Spleen (tissue), 7 donors: ENCODE results near the gene ITIH3.

ENCODE experiments used
- POLR2A ChIP-seq, 3 donors: fragments of 450-650 bp; IDR thresholded peaks; one replicate each; pipeline ENCODE4 v1.5.1; 2017; ENCODE audit warnings: antibody characterized with exemption in 3 of 3, mild to moderate bottlenecking in 1 of 3
- POLR2AphosphoS5 ChIP-seq, 3 donors: sonication (generic); formaldehyde crosslinking; IDR thresholded peaks; one replicate each; pipeline ENCODE4 v1.5.1; 2017; ENCODE audit warnings: antibody characterized with exemption in 3 of 3
- TF ChIP-seq, protein P1 (sequence below), 11 experiments: fragments of 200-600 bp in 7 of 11; fragments of 450-650 bp in 4 of 11; sonication (generic) in 4 of 11; IDR thresholded peaks in 8 of 11; conservative IDR thresholded peaks in 3 of 11; 1 replicate in 7 of 11; 2 replicates in 4 of 11; pipeline versions ENCODE4 v1.4.0 to v1.8.0; 2016 to 2021; ENCODE audit warnings: antibody characterized with exemption in 11 of 11, inconsistent platforms in 4 of 11, mild to moderate bottlenecking in 1 of 11
- donor health status: DM: no; HTN: no; CAD: no; lungs with moderate emphysema.
- donor health status: DM: no; HTN: no; CAD: no.
- donor health status: DM: no; HTN: no; CAD: no.

DNA sequence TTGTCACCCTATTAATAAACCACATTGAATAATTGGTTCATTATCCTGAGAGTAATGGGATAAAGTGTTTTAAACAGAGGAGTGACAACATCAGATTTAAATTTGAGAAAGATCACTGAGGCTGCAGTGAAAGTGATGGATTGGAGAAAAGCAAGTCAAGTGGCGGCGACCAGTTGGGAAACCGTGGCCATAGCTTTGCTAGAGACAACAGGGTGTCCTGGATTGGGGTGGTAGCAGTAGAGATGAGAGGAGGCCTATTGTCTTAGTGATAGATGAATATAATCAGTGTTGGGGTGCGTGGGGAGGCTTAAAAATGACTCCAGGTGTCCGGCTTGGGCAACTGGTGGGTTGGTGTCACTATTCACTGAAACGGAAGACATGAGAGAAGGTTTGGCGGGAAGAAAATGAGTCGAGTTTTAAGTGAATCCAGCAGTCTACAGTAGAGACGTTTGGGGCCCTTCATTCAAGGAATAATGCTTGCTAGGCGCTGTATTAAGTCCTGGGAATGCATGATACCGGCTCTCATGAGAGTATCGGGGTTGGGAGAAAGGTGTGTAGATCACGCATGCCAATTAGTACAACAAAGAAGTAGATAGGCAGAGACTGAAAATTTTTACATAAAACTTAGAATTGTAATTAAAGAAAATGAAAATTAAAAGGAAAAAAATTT lies 24.7 kb upstream of the ITIH3 start:
- TF ChIP-seq, protein P1, sequence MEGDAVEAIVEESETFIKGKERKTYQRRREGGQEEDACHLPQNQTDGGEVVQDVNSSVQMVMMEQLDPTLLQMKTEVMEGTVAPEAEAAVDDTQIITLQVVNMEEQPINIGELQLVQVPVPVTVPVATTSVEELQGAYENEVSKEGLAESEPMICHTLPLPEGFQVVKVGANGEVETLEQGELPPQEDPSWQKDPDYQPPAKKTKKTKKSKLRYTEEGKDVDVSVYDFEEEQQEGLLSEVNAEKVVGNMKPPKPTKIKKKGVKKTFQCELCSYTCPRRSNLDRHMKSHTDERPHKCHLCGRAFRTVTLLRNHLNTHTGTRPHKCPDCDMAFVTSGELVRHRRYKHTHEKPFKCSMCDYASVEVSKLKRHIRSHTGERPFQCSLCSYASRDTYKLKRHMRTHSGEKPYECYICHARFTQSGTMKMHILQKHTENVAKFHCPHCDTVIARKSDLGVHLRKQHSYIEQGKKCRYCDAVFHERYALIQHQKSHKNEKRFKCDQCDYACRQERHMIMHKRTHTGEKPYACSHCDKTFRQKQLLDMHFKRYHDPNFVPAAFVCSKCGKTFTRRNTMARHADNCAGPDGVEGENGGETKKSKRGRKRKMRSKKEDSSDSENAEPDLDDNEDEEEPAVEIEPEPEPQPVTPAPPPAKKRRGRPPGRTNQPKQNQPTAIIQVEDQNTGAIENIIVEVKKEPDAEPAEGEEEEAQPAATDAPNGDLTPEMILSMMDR (IDR thresholded peaks at IDR 0.05 in 8 of 11, conservative IDR thresholded peaks at IDR 0.05 in 3 of 11) = no peak
- TF ChIP-seq POLR2AphosphoS5 (IDR thresholded peaks at IDR 0.05) (no peak), POLR2A (IDR thresholded peaks at IDR 0.05) (no peak)
